Measurements from ENCODE around the gene MAG. TPM values are rescaled to one million over a fixed set of nuclear protein-coding genes. Genes with fewer than 3 reads are reported as not detected.

MAG gene
- total RNA-seq, 1 donor from 2014 or later = 0.04 TPM

DNA sequence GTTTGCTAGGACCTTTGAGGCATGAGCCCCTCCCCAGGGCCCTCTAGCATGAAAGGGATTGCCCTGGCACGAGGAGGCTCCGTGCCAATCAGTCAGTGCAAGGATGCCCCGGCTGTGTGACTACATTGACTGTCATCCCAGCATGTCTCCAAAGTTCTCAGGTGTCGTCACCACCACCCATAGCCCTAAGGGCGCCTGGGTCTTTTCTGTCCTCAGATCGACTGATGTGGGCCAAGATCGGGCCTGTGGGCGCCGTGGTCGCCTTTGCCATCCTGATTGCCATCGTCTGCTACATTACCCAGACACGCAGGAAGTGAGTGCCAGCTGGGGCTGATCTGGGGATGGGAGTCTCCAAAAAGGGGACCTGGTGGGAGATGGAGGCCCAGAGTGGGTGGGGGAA lies 18.4 kb downstream of the MAG start:
- Histone ChIP-seq H3K27me3 (ENCODE audit: control insufficient read depth, insufficient read depth, low read length) (peaks cover 2% of the 10 kb centered on the region), H3K36me3 (ENCODE audit: control insufficient read depth, insufficient read depth, low read length) (no peaks in the 10 kb centered on the region), H3K4me3 (ENCODE audit: low read depth, low read length) (no peak overlapping the region)
- no peak for DNase-seq (ENCODE audit: low read depth)
- TF ChIP-seq, protein P1, sequence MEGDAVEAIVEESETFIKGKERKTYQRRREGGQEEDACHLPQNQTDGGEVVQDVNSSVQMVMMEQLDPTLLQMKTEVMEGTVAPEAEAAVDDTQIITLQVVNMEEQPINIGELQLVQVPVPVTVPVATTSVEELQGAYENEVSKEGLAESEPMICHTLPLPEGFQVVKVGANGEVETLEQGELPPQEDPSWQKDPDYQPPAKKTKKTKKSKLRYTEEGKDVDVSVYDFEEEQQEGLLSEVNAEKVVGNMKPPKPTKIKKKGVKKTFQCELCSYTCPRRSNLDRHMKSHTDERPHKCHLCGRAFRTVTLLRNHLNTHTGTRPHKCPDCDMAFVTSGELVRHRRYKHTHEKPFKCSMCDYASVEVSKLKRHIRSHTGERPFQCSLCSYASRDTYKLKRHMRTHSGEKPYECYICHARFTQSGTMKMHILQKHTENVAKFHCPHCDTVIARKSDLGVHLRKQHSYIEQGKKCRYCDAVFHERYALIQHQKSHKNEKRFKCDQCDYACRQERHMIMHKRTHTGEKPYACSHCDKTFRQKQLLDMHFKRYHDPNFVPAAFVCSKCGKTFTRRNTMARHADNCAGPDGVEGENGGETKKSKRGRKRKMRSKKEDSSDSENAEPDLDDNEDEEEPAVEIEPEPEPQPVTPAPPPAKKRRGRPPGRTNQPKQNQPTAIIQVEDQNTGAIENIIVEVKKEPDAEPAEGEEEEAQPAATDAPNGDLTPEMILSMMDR (IDR thresholded peaks at IDR 0.05; ENCODE audit: insufficient read depth, low read length, poor library complexity, severe bottlenecking) = no peak

DNA sequence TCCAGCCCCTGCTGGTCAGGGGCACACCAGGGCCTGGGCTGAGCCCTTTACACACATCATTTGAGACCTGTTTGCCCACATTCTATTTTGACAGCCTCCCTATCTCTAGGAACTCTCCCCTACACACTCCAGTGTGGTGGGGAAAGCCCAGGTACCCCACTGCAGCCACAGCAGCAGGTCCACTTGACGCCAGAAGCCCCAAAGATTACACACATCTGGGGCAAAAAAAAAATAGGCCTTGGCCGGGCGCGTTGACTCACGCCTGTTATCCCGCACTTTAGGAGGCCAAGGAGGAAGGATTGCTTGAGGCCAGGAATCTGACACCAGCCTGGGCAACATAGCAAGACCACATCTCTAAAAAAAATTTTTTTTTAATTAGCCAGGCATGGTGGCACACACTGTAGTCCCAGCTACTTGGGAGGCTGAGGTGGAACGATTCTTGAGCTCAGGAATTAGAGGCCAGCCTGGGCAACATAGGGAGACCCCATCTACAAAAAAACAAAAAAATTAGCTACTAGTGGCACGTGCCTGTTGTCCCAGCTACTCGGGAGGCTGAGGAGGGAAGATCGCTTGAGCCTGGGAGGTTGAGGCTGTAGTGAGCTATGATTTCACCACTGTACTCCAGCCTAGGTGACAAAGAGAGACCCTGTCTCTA lies 19.0 kb downstream of the MAG start:
- H3K4me3 ChIP-seq (ENCODE audit: low read depth, low read length) = no peak overlapping the region
- TF ChIP-seq, protein P1 (IDR thresholded peaks at IDR 0.05; ENCODE audit: insufficient read depth, low read length, poor library complexity, severe bottlenecking) = no peak
- no peak for DNase-seq (ENCODE audit: low read depth)
- peaks cover 2% of the 10 kb centered on the region for H3K27me3 ChIP-seq (ENCODE audit: control insufficient read depth, insufficient read depth, low read length)
- no peaks in the 10 kb centered on the region for H3K36me3 ChIP-seq (ENCODE audit: control insufficient read depth, insufficient read depth, low read length)

DNA sequence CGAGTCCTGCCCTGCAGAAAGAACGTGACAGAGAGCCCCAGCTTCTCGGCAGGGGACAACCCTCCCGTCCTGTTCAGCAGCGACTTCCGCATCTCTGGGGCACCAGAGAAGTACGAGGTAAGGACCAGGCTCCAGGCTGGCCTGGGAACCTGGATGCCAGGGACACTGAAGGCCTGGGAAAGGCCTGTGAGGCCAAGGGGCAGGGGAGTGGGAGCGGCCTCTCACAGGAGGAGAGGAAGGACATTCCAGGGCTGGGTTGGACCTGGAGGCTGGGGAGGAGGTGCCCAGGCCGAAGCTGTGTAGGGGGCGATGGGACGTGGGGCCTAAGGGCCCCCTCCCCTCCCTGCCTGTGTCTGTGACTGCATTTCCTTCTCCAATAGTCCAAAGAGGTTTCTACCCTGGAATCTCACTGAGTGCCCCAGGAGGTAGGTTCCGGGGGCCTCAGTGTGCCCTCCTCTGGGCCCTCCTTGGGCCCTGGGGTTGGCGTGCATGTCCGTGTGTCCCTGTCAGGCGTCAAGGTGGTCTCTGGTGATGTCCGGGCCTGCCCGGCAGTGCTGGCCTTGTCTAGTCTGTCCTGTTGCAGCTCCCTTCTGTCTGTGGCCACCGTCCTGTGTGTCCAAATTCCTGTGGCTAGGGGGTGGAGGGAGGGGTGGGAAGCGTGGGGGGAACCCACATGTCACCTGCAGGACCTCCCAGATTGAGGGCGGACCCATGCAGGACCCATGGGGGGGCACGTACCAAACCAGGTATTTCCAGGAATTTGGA lies 20.1 kb downstream of the MAG start:
- Histone ChIP-seq H3K36me3 (ENCODE audit: control insufficient read depth, insufficient read depth, low read length) (no peaks in the 10 kb centered on the region), H3K4me3 (ENCODE audit: low read depth, low read length) (no peak overlapping the region), H3K27me3 (ENCODE audit: control insufficient read depth, insufficient read depth, low read length) (peaks cover 2% of the 10 kb centered on the region)
- no peak for DNase-seq (ENCODE audit: low read depth)
- TF ChIP-seq, protein P1 (IDR thresholded peaks at IDR 0.05; ENCODE audit: insufficient read depth, low read length, poor library complexity, severe bottlenecking) = no peak

DNA sequence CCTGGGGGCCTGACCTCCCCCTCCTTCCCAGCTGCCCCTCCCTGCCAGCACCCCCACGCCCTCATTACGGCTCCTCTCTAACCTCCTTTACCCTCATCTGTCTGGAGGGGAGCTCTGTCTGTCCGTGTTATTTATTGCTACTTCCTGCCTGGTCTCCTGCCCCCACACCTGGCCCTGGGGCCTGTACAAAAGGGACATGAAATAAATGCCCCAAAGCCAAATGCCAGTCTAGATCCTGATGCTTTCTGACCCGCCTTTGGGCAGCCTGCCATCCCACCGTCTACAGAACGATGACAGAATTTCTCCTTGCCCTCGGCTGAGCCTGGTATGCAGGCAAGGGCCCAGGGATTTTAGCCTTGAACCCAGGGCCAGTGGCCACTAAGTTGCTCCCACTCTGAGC lies 21.6 kb downstream of the MAG start:
- Histone ChIP-seq H3K4me3 (ENCODE audit: low read depth, low read length) (no peak overlapping the region), H3K27me3 (ENCODE audit: control insufficient read depth, insufficient read depth, low read length) (peaks cover 2% of the 10 kb centered on the region), H3K36me3 (ENCODE audit: control insufficient read depth, insufficient read depth, low read length) (no peaks in the 10 kb centered on the region)
- TF ChIP-seq, protein P1 (IDR thresholded peaks at IDR 0.05; ENCODE audit: insufficient read depth, low read length, poor library complexity, severe bottlenecking) = no peak
- DNase-seq (ENCODE audit: low read depth) = no peak

DNA sequence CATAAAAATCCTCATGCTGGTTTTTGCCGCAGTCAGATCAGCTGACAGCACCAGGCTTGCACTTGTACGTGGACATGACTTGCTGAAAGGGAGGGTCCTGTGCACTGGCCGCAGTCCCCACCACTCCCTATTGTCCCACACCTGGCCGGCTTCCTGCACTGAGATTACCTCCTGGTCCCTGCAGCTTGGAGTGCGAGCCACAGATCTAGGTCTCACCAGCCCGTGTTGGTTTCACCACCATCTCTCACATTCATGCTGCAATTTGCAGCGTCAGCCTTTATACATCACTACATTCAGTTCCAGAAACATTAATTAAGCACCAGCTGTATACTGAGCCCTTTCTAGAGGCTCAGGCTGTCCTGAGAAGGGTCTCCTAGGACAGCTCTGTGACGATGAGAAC lies 22.1 kb downstream of the MAG start:
- TF ChIP-seq, protein P1 (IDR thresholded peaks at IDR 0.05; ENCODE audit: insufficient read depth, low read length, poor library complexity, severe bottlenecking) = no peak
- peaks cover 2% of the 10 kb centered on the region for H3K27me3 ChIP-seq (ENCODE audit: control insufficient read depth, insufficient read depth, low read length)
- DNase-seq (ENCODE audit: low read depth) = no peak
- no peaks in the 10 kb centered on the region for H3K36me3 ChIP-seq (ENCODE audit: control insufficient read depth, insufficient read depth, low read length)
- no peak overlapping the region for H3K4me3 ChIP-seq (ENCODE audit: low read depth, low read length)

Data from kidney epithelial cell (primary cell).